MCF 10A (cell line): ENCODE measurements around the gene MOSPD3. TPM values are rescaled to one million over a fixed set of nuclear protein-coding genes. Genes with fewer than 3 reads are reported as not detected.

Experiments
- BruUV-seq: library from RNA; stranded (reverse); fragments of 400-500 nt; replicated peaks from 2 replicates; lab custom pipeline; 2021; lab: Mats Ljungman, UMichigan
- CTCF ChIA-PET: fragments of 300-600 bp; sonication (Branson Sonifier 250); formaldehyde crosslinking; extraction: SDS; loops from one replicate; lab custom pipeline; 2021; ENCODE audit warnings: antibody characterized with exemption, inconsistent platforms; lab: Yijun Ruan, JAX
- POLR2A ChIA-PET: fragments of 300-600, 350-650 bp; sonication (Branson Sonifier 250); formaldehyde crosslinking; extraction: SDS; loops from one replicate; lab custom pipeline; 2020; ENCODE audit warnings: antibody characterized with exemption, inconsistent platforms; lab: Yijun Ruan, JAX
- DNase-seq: peaks from one replicate; pipeline ENCODE4 v3.0.0-alpha.2; 2018; ENCODE audit not compliant: unreplicated experiment
- H3K27ac Mint-ChIP-seq: one replicate; pipeline ENCODE4 v1.8.0; 2022; ENCODE audit warnings: mild to moderate bottlenecking, low read depth, mixed read lengths; ENCODE audit not compliant: unreplicated experiment
- H3K27me3 Mint-ChIP-seq: one replicate; pipeline ENCODE4 v1.8.0; 2022; ENCODE audit warnings: mixed read lengths; ENCODE audit not compliant: insufficient read depth, unreplicated experiment
- H3K36me3 Mint-ChIP-seq: one replicate; pipeline ENCODE4 v1.8.0; 2022; ENCODE audit warnings: mild to moderate bottlenecking, moderate library complexity, mixed read lengths; ENCODE audit not compliant: insufficient read depth, unreplicated experiment
- H3K4me1 Mint-ChIP-seq: one replicate; pipeline ENCODE4 v1.8.0; 2022; ENCODE audit warnings: mixed read lengths; ENCODE audit not compliant: insufficient read depth, unreplicated experiment
- H3K4me3 Mint-ChIP-seq: one replicate; pipeline ENCODE4 v1.8.0; 2022; ENCODE audit warnings: mild to moderate bottlenecking, moderate library complexity, mixed read lengths; ENCODE audit not compliant: unreplicated experiment
- H3K9me3 Mint-ChIP-seq: one replicate; pipeline ENCODE4 v1.8.0; 2022; ENCODE audit warnings: mixed read lengths; ENCODE audit not compliant: unreplicated experiment
- intact Hi-C: fragments of 100-400 bp; cut with micrococcal nuclease; formaldehyde crosslinking; loops from 2 replicates; pipeline ENCODE4 v1.14.1; 2022
- total RNA-seq: library from RNA; stranded (reverse); gene quantifications from 2 replicates; pipeline ENCODE4 v1.2.3, GENCODE V29; 2022
- TF ChIP-seq, protein P1 (sequence below): fragments of 200-600 bp; IDR thresholded peaks from one replicate; pipeline ENCODE4 v1.8.0; 2022; ENCODE audit warnings: antibody characterized with exemption, mild to moderate bottlenecking; ENCODE audit not compliant: unreplicated experiment

MOSPD3 gene
- total RNA-seq, 1 experiment from 2014 or later = 7.4 TPM

DNA sequence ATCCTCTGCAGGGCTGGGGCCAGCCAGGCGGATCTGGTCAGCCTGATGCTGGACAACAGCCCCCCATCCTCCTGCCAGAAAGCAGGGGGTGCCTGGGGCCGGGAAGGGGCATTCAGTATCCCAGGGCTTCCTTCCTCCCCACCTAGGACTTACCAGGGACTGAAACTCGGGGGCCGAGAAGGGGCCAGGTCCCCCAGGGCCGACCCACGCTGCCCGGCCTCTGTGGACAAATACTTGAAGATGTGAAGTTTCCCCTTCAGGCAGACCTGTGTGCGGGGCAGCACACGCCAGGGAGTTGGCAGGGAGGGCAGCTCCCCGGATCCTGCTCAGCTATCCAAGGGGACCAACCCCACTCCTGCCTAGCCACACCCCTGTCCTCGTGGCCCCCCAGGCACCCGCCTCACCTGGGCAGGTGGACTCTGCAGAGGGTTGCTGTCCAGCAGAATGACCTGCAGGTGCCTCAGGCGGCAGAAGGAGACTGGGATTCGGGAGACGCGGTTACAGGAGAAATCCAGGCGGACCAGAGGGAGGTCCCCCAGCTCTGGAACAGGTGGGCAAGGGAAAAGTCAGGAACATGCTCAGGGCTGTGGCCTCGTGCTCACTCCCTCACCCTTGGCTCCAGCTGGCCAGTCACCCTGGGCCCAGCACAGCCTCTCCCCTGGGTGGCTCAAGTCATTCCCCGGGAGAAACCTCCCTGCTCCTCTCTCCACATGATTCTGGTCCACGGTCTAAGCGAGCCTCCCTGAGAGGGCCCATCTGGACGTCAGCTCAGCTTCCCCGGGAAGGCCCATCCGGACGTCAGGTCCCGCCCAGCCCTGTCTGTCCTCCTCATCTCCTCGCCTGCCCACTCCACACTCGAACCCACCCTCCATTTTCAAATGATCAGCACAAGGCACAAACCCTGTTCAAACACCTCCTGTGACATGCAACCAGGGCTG lies 33.8 kb upstream of the MOSPD3 start:
- Mint-ChIP-seq H3K27me3 (no peaks in the 10 kb centered on the region), H3K4me1 (peaks cover under 1% of the 10 kb centered on the region), H3K27ac (no peak overlapping the region), H3K36me3 (peaks cover 30% of the 10 kb centered on the region), H3K4me3 (no peak overlapping the region), H3K9me3 (no peaks in the 10 kb centered on the region)
- intact Hi-C loops = no loop called here
- CTCF ChIA-PET = interaction anchor here (0.5 to 1.2 kb wide), 3 partner anchors 18 to 142 kb away, joined by 3 to 5 read pairs (median 4); partner anchors contain the start of gene PPP1R35
- no TSS peak for BruUV-seq
- POLR2A ChIA-PET = no interaction called here
- DNase-seq = no peak
- TF ChIP-seq, protein P1, sequence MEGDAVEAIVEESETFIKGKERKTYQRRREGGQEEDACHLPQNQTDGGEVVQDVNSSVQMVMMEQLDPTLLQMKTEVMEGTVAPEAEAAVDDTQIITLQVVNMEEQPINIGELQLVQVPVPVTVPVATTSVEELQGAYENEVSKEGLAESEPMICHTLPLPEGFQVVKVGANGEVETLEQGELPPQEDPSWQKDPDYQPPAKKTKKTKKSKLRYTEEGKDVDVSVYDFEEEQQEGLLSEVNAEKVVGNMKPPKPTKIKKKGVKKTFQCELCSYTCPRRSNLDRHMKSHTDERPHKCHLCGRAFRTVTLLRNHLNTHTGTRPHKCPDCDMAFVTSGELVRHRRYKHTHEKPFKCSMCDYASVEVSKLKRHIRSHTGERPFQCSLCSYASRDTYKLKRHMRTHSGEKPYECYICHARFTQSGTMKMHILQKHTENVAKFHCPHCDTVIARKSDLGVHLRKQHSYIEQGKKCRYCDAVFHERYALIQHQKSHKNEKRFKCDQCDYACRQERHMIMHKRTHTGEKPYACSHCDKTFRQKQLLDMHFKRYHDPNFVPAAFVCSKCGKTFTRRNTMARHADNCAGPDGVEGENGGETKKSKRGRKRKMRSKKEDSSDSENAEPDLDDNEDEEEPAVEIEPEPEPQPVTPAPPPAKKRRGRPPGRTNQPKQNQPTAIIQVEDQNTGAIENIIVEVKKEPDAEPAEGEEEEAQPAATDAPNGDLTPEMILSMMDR = no peak

DNA sequence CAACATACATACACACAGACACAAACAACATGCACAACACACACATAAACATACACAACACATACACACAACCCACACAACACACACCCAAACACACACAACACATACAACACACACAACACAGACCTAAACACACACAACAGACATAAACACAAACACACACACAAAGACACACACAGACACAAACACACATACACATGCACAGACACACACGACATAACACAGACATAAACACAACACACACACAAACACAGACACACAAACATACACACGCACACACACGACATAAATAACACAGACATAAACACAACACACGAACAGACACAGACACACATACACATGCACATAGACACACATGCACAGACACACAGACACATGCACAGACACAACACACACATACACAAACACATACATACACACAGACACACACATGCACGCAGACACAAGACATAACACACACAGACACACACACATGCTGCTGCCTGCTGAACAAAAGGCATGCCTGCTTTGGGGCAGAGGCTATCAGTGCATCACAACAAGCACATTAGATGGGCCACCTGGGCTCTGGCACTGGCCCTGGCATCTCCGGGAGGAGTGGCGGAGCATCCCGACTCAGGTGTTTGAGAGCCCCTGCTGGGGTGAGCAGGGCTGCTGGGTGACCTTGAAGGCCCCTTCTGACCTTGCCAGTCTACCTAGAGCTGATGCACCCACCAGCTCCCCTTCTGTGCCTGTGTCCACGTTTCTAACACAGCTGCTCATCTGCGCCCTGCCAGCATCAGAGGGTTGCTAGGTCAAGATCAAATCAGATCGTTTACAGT lies 31.7 kb upstream of the MOSPD3 start:
- DNase-seq = no peak
- no peaks in the 10 kb centered on the region for H3K27me3 Mint-ChIP-seq
- intact Hi-C loops = no loop called here
- ChIA-PET POLR2A (no interaction called here), CTCF (interaction anchor here (0.6 to 1.3 kb wide), 4 partner anchors 17 to 553 kb away, joined by 3 to 4 read pairs (median 3); partner anchors contain the start of gene POP7)
- no peak overlapping the region for H3K4me3 Mint-ChIP-seq
- TF ChIP-seq, protein P1 = no peak
- no peak overlapping the region for H3K27ac Mint-ChIP-seq
- H3K9me3 Mint-ChIP-seq = no peaks in the 10 kb centered on the region
- H3K4me1 Mint-ChIP-seq = peaks cover 13% of the 10 kb centered on the region
- BruUV-seq = no TSS peak
- peaks cover 27% of the 10 kb centered on the region for H3K36me3 Mint-ChIP-seq

DNA sequence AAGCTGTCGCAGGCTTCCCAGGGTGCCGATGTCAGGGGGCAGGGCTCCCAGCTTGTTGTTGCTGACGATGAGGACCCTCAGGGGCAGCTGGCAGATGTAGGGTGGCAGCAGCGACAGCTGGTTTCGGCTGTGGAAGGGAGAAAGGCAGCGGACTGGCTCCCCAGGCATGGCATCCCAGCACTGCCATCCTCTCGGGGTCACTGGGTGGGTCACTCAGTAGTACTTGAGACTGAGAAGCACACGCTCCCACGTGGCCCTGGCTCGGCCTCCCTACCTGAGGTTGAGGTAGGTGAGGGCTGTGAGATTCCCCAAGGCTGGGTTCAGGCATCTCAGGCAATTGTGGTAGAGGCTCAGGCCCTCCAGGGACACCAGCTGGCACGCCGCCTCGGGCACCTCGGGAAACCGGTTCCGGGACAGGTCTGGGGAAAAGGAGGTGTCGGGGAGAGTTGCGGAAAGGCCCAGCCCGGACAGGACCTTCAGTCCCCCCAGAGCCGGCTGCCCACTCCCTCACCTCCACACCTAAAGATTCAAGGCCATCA lies 30.2 kb upstream of the MOSPD3 start:
- no TSS peak for BruUV-seq

More for the DNA sequence above, 30.2 kb upstream of the MOSPD3 start:
- TF ChIP-seq, protein P1 = no peak
- ChIA-PET POLR2A (interaction anchor here (0.5 kb wide), 1 partner anchor 22 kb away, joined by 3 read pairs; no protein-coding TSS in a partner anchor), CTCF (interaction anchor here (0.5 to 1.3 kb wide), 3 partner anchors 18 to 109 kb away, joined by 3 to 4 read pairs (median 4); partner anchors contain the start of gene PCOLCE)
- no peak for DNase-seq
- intact Hi-C loops = no loop called here
- Mint-ChIP-seq H3K4me1 (peaks cover 13% of the 10 kb centered on the region), H3K4me3 (no peak overlapping the region), H3K36me3 (peaks cover 23% of the 10 kb centered on the region), H3K27me3 (no peaks in the 10 kb centered on the region), H3K9me3 (no peaks in the 10 kb centered on the region), H3K27ac (no peak overlapping the region)
